Measurements from ENCODE around the gene GAB3. TPM values are rescaled to one million over a fixed set of nuclear protein-coding genes. Genes with fewer than 3 reads are reported as not detected.
"Not testable (repeated sequence)": the region's sequence is repeated elsewhere in the genome, so short reads cannot be mapped to it uniquely, and the experiment has no call there.

The GAB3 gene
- polyA plus RNA-seq, 1 of the 3 experiments (the other 2 are of a cell fraction): 4.5 TPM

- H2AFZ ChIP-seq (ENCODE audit: low read depth); H3K4me3 ChIP-seq (ENCODE audit: low read depth in 2 of 2, low read length in 1 of 2); H4K20me1 ChIP-seq (ENCODE audit: insufficient read depth); H3K9me2 ChIP-seq; H3K79me2 ChIP-seq (ENCODE audit: insufficient read depth); H3K36me3 ChIP-seq (replicated peaks in 1 of 2; ENCODE audit: control insufficient read depth in 1 of 2, insufficient read depth in 2 of 2, low read length in 1 of 2); H3K27me3 ChIP-seq (ENCODE audit: insufficient read depth); H3K9me3 ChIP-seq; H3F3A ChIP-seq (replicated peaks; ENCODE audit: insufficient read depth); H3K4me1 ChIP-seq (ENCODE audit: control insufficient read depth in 1 of 2, insufficient read depth in 2 of 2, low read depth in 1 of 2, low read length in 1 of 2); POLR2A ChIA-PET; H3K4me2 ChIP-seq; H3K27ac ChIP-seq (ENCODE audit: low read depth in 2 of 2, low read length in 1 of 2); H3K9ac ChIP-seq; DNase-seq: not testable (repeated sequence)
- WGBS (ENCODE audit: low lambda C conversion rate): 0% methylated on average over 3 of the region's 8 CpGs
- CTCF ChIA-PET: interaction anchor here (1.1 kb wide), 1 partner anchor 535 kb away, joined by 3 read pairs; no protein-coding TSS in a partner anchor
Observed at GRCh38 chrX:154670848-154671247, 80.0 kb downstream of the GAB3 start.

DNA sequence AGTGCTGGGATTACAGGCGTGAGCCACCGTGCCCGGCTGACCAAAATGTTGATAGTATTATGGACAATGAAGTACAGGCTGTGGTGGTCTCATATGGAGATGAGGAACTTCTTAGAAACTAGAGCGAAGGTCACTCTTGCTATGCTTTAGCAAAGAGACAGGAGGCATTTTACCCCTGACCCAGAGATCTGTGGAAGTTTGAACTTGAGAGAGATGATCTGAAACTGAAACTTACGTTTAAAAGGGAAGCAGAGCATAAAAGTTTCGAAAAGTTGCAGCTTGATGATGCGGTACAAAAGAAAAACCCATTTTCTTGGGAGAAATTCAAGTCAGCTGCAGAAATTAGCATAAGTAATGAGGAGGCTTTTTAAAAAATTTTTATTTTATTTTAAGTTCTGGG lies 89.0 kb downstream of the GAB3 start:
- H3K9me2 ChIP-seq: no peaks in the 10 kb centered on the region
- no peaks in the 10 kb centered on the region for H3K4me1 ChIP-seq (ENCODE audit: control insufficient read depth in 1 of 2, insufficient read depth in 2 of 2, low read depth in 1 of 2, low read length in 1 of 2)
- no peak for DNase-seq
- ChIA-PET POLR2A (no interaction called here), CTCF (no interaction called here)
- TF ChIP-seq POLR2AphosphoS5 (IDR thresholded peaks at IDR 0.05; ENCODE audit: low read depth, low read length): no peak
- no peak for TF ChIP-seq TEAD4 (IDR thresholded peaks at IDR 0.05; ENCODE audit: borderline replicate concordance, insufficient read depth)
- TF ChIP-seq RCOR1 (IDR thresholded peaks at IDR 0.05; ENCODE audit: low read length): no peak
- no peak for TF ChIP-seq EP300 (IDR thresholded peaks at IDR 0.05; ENCODE audit: borderline replicate concordance in 1 of 2, low read depth in 1 of 2, low read length in 1 of 2)
- TF ChIP-seq SIN3A (IDR thresholded peaks at IDR 0.05; ENCODE audit: borderline replicate concordance, low read depth, low read length): no peak
- no peak for TF ChIP-seq FOXJ3 (CRISPR knock-in tag; IDR thresholded peaks at IDR 0.05)
- TF ChIP-seq, protein P1, sequence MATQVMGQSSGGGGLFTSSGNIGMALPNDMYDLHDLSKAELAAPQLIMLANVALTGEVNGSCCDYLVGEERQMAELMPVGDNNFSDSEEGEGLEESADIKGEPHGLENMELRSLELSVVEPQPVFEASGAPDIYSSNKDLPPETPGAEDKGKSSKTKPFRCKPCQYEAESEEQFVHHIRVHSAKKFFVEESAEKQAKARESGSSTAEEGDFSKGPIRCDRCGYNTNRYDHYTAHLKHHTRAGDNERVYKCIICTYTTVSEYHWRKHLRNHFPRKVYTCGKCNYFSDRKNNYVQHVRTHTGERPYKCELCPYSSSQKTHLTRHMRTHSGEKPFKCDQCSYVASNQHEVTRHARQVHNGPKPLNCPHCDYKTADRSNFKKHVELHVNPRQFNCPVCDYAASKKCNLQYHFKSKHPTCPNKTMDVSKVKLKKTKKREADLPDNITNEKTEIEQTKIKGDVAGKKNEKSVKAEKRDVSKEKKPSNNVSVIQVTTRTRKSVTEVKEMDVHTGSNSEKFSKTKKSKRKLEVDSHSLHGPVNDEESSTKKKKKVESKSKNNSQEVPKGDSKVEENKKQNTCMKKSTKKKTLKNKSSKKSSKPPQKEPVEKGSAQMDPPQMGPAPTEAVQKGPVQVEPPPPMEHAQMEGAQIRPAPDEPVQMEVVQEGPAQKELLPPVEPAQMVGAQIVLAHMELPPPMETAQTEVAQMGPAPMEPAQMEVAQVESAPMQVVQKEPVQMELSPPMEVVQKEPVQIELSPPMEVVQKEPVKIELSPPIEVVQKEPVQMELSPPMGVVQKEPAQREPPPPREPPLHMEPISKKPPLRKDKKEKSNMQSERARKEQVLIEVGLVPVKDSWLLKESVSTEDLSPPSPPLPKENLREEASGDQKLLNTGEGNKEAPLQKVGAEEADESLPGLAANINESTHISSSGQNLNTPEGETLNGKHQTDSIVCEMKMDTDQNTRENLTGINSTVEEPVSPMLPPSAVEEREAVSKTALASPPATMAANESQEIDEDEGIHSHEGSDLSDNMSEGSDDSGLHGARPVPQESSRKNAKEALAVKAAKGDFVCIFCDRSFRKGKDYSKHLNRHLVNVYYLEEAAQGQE (IDR thresholded peaks at IDR 0.05; ENCODE audit: low read depth, low read length): no peak
- TF ChIP-seq, protein P2, sequence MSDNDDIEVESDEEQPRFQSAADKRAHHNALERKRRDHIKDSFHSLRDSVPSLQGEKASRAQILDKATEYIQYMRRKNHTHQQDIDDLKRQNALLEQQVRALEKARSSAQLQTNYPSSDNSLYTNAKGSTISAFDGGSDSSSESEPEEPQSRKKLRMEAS (IDR thresholded peaks at IDR 0.05; ENCODE audit: low read depth): no peak
- no peak for TF ChIP-seq RFX5 (IDR thresholded peaks at IDR 0.05; ENCODE audit: low read length)
- TF ChIP-seq YY1 (IDR thresholded peaks at IDR 0.05; ENCODE audit: low read depth): no peak
- no peak for TF ChIP-seq NFIC (IDR thresholded peaks at IDR 0.05; ENCODE audit: borderline replicate concordance)
- no peak for TF ChIP-seq RXRA (IDR thresholded peaks at IDR 0.05; ENCODE audit: borderline replicate concordance, low read depth)
- TF ChIP-seq MXI1 (IDR thresholded peaks at IDR 0.05; ENCODE audit: low read depth, low read length): no peak
- no peak for TF ChIP-seq MEF2A (IDR thresholded peaks at IDR 0.05; ENCODE audit: borderline replicate concordance, low read depth)
- no peak for TF ChIP-seq FOSL2 (IDR thresholded peaks at IDR 0.05; ENCODE audit: borderline replicate concordance, low read depth)
- no peak for TF ChIP-seq NRF1 (IDR thresholded peaks at IDR 0.05; ENCODE audit: low read depth, low read length)
- no peak for TF ChIP-seq TCF12 (IDR thresholded peaks at IDR 0.05)
- TF ChIP-seq GABPA (IDR thresholded peaks at IDR 0.05; ENCODE audit: low read depth): no peak
- TF ChIP-seq, protein P3, sequence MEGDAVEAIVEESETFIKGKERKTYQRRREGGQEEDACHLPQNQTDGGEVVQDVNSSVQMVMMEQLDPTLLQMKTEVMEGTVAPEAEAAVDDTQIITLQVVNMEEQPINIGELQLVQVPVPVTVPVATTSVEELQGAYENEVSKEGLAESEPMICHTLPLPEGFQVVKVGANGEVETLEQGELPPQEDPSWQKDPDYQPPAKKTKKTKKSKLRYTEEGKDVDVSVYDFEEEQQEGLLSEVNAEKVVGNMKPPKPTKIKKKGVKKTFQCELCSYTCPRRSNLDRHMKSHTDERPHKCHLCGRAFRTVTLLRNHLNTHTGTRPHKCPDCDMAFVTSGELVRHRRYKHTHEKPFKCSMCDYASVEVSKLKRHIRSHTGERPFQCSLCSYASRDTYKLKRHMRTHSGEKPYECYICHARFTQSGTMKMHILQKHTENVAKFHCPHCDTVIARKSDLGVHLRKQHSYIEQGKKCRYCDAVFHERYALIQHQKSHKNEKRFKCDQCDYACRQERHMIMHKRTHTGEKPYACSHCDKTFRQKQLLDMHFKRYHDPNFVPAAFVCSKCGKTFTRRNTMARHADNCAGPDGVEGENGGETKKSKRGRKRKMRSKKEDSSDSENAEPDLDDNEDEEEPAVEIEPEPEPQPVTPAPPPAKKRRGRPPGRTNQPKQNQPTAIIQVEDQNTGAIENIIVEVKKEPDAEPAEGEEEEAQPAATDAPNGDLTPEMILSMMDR (IDR thresholded peaks at IDR 0.05): no peak
- H3K4me3 ChIP-seq (ENCODE audit: low read depth in 2 of 2, low read length in 1 of 2): no peak overlapping the region
- WGBS (ENCODE audit: low lambda C conversion rate): 11% methylated on average over 6 of the region's 7 CpGs
- H2AFZ ChIP-seq (ENCODE audit: low read depth): no peak overlapping the region
- H3K4me2 ChIP-seq: no peak overlapping the region
- H3K9ac ChIP-seq: no peak overlapping the region
- H3K79me2 ChIP-seq (ENCODE audit: insufficient read depth): no peaks in the 10 kb centered on the region
- no peaks in the 10 kb centered on the region for H3K9me3 ChIP-seq
- no peaks in the 10 kb centered on the region for H4K20me1 ChIP-seq (ENCODE audit: insufficient read depth)
- no peak overlapping the region for H3K27ac ChIP-seq (ENCODE audit: low read depth in 2 of 2, low read length in 1 of 2)
- no peaks in the 10 kb centered on the region for H3F3A ChIP-seq (replicated peaks; ENCODE audit: insufficient read depth)
- H3K36me3 ChIP-seq (replicated peaks in 1 of 2; ENCODE audit: control insufficient read depth in 1 of 2, insufficient read depth in 2 of 2, low read length in 1 of 2): no peaks in the 10 kb centered on the region
- H3K27me3 ChIP-seq (ENCODE audit: insufficient read depth): peaks cover 19% of the 10 kb centered on the region; the same call in 1 of the 2 replicates

Data from SK-N-SH (cell line).